Ishikawa (cell line): ENCODE measurements around the gene HMX1.

Source experiments
- CEBPB ChIP-seq: IDR thresholded peaks from 2 replicates; pipeline ENCODE4 v1.6.1; 2012
- CREB1 ChIP-seq: IDR thresholded peaks from 2 replicates; pipeline ENCODE4 v1.6.1; 2012; ENCODE audit warnings: low read depth
- EGR1 ChIP-seq: IDR thresholded peaks from 2 replicates; pipeline ENCODE4 v1.6.1; 2012
- EP300 ChIP-seq: IDR thresholded peaks from 2 replicates; pipeline ENCODE4 v1.6.1; 2012; ENCODE audit warnings: borderline replicate concordance
- FOXM1 ChIP-seq: IDR thresholded peaks from 2 replicates; pipeline ENCODE4 v1.6.1; 2012; ENCODE audit warnings: low read depth, borderline replicate concordance
- NFIC ChIP-seq: IDR thresholded peaks from 2 replicates; pipeline ENCODE4 v1.6.1; 2012
- RAD21 ChIP-seq: IDR thresholded peaks from 2 replicates; pipeline ENCODE4 v1.6.1; 2012; ENCODE audit warnings: low read depth
- TAF1 ChIP-seq: IDR thresholded peaks from 2 replicates; pipeline ENCODE4 v1.6.1; 2012; ENCODE audit warnings: low read depth, mild to moderate bottlenecking
- TCF12 ChIP-seq: IDR thresholded peaks from 2 replicates; pipeline ENCODE4 v1.6.1; 2012; ENCODE audit warnings: low read depth
- TEAD4 ChIP-seq: IDR thresholded peaks from 2 replicates; pipeline ENCODE4 v1.6.1; 2012
- YY1 ChIP-seq: IDR thresholded peaks from 2 replicates; pipeline ENCODE4 v1.6.1; 2012; ENCODE audit warnings: low read depth
- ZBTB7A ChIP-seq: IDR thresholded peaks from 2 replicates; pipeline ENCODE4 v1.6.1; 2012; ENCODE audit warnings: low read depth
- TF ChIP-seq, protein P1 (sequence below): IDR thresholded peaks from 2 replicates; pipeline ENCODE4 v1.6.1; 2012
- TF ChIP-seq, protein P2 (sequence below): IDR thresholded peaks from 2 replicates; pipeline ENCODE4 v1.6.1; 2012; ENCODE audit warnings: low read depth, mild to moderate bottlenecking
- TF ChIP-seq, protein P3 (sequence below): IDR thresholded peaks from 2 replicates; pipeline ENCODE4 v1.6.1; 2012

The HMX1 gene

DNA sequence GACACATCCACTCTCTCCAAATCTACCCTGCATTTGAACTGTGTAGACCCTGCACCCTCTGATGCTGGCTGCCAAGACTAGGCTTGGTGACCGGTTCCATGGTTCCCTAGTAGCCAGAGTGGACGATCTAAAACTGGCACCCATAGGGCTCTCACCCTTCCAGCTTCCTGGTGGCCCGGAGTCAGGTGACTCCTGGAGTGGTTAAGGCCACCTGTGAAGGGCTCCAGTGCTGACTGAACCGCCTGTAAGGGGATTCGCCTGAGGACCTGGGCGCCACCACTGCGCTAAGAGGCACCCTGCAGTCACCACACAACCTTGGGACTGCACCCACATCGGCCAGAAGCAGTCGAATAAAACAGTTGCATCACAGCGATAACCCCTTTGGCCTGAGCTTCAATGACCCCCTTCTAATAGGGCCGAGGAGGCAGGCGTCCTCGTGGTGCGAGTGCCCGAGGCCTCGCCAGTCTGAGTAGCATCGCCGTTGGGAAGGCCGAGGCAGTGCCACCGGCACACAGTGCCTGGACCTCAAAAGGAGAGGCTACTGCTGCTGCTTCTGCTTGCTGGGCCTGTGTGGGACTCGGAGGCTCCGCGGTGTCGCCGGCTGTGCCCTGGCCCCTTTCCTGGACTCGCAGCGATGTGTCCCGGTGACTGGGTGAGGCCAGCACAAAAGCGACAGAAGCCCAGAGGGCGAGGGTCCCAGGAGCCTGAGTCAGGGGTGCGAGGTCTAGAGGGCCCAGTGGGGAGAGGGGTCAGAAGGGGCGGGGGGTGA lies 6.5 kb downstream of the HMX1 start:
- TF ChIP-seq CEBPB: no peak
- TF ChIP-seq FOXM1: no peak
- TF ChIP-seq, protein P1, sequence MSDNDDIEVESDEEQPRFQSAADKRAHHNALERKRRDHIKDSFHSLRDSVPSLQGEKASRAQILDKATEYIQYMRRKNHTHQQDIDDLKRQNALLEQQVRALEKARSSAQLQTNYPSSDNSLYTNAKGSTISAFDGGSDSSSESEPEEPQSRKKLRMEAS: no peak
- no peak for TF ChIP-seq TEAD4
- TF ChIP-seq, protein P2, sequence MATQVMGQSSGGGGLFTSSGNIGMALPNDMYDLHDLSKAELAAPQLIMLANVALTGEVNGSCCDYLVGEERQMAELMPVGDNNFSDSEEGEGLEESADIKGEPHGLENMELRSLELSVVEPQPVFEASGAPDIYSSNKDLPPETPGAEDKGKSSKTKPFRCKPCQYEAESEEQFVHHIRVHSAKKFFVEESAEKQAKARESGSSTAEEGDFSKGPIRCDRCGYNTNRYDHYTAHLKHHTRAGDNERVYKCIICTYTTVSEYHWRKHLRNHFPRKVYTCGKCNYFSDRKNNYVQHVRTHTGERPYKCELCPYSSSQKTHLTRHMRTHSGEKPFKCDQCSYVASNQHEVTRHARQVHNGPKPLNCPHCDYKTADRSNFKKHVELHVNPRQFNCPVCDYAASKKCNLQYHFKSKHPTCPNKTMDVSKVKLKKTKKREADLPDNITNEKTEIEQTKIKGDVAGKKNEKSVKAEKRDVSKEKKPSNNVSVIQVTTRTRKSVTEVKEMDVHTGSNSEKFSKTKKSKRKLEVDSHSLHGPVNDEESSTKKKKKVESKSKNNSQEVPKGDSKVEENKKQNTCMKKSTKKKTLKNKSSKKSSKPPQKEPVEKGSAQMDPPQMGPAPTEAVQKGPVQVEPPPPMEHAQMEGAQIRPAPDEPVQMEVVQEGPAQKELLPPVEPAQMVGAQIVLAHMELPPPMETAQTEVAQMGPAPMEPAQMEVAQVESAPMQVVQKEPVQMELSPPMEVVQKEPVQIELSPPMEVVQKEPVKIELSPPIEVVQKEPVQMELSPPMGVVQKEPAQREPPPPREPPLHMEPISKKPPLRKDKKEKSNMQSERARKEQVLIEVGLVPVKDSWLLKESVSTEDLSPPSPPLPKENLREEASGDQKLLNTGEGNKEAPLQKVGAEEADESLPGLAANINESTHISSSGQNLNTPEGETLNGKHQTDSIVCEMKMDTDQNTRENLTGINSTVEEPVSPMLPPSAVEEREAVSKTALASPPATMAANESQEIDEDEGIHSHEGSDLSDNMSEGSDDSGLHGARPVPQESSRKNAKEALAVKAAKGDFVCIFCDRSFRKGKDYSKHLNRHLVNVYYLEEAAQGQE: no peak
- no peak for TF ChIP-seq EP300
- no peak for TF ChIP-seq YY1
- no peak for TF ChIP-seq TAF1
- TF ChIP-seq, protein P3, sequence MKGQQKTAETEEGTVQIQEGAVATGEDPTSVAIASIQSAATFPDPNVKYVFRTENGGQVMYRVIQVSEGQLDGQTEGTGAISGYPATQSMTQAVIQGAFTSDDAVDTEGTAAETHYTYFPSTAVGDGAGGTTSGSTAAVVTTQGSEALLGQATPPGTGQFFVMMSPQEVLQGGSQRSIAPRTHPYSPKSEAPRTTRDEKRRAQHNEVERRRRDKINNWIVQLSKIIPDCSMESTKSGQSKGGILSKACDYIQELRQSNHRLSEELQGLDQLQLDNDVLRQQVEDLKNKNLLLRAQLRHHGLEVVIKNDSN: no peak
- no peak for TF ChIP-seq NFIC
- TF ChIP-seq RAD21: no peak
- no peak for TF ChIP-seq ZBTB7A
- no peak for TF ChIP-seq EGR1
- no peak for TF ChIP-seq TCF12
- no peak for TF ChIP-seq CREB1

DNA sequence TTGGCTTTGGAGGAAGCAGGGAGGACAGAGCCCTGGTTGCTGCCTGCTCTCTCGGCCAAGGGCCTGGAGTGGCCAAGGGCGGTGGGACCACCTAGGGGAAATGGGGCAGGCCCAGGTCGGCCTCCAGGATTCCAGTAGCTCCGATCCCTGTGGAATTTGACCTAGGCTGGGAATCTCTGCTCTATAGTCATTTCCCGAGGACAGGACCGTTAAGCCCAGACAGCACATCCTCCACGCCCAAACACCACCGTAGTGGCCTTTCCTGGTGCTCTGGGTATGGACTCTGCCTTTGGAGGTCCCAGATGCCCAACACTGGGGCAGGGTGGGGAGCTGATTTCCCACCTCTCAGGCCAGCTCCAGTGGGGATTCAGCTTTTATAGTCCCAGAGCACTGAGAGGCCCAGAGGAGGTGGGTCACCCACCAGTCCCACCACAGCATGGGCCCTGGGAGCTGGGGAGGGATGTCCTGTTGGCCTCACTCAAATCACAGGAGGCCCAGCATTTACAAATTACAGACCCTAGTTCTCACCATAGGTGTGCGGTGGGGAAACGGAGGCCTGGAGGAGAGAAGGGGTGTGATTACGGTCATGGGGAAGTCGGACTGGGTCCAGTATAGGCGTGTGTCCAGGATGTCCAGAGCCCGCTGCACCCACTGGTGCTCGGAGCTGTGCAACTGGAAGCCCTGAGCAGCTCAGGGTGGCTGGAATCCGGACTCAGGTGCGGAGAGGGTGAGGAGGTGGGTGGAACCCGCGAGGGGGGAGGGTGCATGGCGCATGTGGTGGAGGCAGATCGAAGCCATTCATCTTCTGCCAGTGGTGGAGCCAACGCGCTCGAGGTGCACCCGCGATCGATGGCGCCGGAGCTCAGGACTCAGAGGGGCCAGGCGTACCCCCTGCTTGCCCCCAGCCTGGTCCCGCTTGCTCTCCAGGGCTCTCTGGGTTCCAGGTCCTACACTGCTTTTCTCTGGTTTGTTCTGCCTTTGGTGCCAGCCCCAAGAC lies 7.7 kb downstream of the HMX1 start:
- TF ChIP-seq EP300 (no peak), TCF12 (no peak), RAD21 (no peak), ZBTB7A (no peak), YY1 (no peak), TAF1 (no peak), FOXM1 (no peak), NFIC (no peak), TEAD4 (no peak), CREB1 (no peak), CEBPB (no peak), EGR1 (no peak)
- TF ChIP-seq, protein P2: no peak
- TF ChIP-seq, protein P3: no peak
- TF ChIP-seq, protein P1: no peak

DNA sequence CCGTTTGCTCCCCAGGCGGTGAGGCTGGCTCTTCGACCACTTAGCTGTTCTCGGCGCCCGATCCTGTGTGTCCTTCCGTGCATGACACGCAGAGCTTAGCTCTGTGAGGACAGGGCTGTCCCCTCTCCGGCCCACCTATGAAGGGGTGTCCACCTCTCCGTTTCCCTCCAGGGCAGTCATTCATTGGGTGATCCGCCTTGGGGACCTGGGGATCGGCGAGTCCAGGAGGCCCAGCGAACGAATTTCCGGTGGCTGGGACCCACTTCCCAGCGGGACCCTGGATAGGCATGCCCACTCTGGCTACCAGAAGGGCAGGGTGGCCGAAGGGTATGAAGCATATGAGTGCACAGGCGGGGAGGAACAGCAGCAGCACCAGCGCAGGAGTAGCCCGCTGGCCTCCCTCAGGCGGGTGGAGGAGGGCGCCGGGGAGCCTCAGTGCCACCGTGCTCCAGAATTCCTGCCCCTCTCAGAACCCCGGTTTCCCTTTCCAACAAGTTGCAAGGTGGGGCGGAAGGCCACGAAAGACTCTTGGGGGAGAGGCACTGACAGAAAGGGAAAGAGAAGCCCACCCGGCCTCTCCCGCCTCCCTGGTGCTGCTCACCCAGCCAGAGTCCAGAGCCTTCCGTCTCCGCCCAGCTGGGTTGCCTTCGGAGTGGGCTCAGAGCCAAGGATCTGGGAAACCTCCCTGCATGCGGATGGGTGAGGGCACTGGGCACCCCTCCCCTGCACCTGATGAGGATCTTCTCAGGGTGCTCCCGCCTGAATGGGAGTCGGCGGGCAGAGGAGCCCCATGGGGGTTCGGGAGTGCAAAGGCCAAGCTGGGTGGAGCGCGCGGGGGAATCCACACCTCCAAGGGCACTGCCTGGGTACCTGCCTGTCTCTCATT lies 8.6 kb downstream of the HMX1 start:
- TF ChIP-seq EP300 (no peak), YY1 (no peak), CEBPB (no peak), TEAD4 (no peak), TAF1 (no peak), NFIC (no peak), TCF12 (no peak)
- TF ChIP-seq, protein P2: no peak
